HG03439 (cell line): ENCODE results near the gene POFUT1.
"Not testable (repeated sequence)": the region's sequence is repeated elsewhere in the genome, so short reads cannot be mapped to it uniquely, and the experiment has no call there.

Experiments
- ATAC-seq: cut with Tn5 transposase; IDR thresholded peaks from one replicate; pipeline ENCODE4 v1.9.1; 2021; ENCODE audit warnings: mild to moderate bottlenecking, moderate library complexity; ENCODE audit not compliant: unreplicated experiment

The POFUT1 gene

DNA sequence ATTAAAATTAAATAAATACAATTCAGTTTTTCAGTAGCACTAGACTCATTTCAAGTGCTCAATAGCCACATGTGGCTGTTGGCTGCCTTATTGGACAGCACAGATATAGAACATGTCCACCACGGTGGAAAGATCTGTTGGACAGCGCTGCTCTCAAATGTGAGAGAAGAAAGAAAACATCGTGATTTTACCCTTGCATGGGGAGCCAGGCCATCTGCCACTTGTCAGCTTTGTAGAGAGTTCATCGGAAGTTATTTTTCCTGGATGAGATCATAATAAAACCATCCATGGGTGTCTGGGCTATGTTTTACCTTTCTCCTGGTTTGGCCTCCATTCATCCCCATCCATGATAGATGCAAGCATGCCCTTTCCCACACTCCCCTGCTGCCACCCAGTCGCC is 63.9 kb downstream of the POFUT1 start:
- ATAC-seq: no peak

DNA sequence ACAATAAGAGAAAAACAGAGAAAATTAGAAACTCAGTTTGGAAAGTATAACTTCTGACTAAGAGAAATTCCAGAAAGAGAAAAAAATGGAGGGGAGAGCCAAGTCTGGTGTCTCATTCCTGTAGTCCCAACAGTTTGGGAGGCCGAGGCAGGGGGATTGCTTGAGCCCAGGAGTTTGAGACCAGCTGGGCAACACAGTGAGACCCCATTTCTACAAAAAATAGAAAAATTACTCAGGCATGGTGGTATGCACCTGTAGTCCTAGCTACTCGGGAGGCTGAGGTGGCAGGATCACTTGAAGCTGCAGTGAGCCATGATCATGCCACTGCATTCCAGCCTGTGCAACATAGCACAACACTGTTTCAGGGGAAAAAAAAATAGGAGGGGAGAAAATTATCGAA is 66.7 kb downstream of the POFUT1 start:
- ATAC-seq: no peak

DNA sequence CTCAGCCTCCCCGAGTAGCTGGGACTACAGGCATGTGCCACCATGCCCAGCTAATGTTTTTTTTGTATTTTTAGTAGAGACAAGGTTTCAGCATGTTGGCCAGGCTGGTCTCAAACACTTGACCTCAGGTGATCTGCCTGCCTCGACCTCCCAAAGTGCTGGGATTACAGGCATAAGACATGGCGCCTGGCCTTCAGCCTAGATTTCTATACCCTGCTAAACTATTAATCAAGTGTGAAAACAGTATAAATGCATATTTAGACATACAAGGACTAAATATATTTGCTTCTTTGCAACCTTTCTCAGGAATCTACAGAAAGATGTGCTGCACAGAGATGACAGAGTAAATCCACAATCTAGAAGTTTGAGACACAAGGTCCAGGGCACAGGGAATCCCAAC is 67.5 kb downstream of the POFUT1 start:
- ATAC-seq: not testable (repeated sequence)

DNA sequence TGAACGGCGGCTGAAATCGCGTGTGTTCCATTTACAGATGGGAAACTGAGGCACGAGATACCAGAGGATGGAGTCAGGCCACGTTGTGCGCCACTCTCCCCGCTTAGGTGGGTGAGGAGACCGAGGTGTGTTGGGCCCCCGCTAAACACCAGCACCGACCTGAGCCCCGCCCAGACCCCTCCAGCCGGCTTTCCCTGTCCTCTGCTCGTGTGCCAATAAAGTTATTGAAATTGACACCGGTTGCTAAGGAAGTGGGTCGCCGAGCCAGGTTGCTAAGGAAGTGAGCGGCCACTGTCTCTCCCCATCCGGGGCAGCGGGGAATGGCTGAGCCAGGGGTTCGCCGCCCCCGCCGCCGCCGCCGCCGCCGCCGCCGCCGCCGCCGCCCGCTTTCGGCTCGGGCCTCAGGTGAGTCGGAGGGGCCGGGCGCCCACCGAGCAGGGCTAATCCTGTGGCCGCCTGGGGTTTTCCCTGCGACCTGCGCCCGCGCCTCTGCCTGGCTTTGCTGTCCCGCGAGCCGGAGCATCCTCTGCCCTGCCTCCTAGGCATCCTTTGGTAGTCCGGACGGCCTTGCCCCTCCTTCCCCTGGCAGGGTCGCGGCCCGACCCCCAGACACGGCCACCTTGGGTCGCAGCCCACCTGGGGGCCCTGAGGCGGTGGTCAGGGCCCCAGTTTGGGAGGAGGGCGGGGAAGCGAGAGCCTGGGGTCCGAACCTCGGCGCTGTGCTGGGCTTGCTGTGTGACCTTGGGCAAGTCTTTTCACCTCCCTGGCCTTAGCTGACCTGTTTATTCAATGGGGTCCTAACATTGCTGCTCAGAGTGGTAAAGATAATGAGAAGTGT is 69.9 kb downstream of the POFUT1 start, which contains the start of gene KIF3B:
Gene KIF3B (plus strand): TSS at position 291 of the 838 bp plus-strand sequence. CDS start 32,127 bp downstream, outside the sequence.
- ATAC-seq: peak; percentile 69

DNA sequence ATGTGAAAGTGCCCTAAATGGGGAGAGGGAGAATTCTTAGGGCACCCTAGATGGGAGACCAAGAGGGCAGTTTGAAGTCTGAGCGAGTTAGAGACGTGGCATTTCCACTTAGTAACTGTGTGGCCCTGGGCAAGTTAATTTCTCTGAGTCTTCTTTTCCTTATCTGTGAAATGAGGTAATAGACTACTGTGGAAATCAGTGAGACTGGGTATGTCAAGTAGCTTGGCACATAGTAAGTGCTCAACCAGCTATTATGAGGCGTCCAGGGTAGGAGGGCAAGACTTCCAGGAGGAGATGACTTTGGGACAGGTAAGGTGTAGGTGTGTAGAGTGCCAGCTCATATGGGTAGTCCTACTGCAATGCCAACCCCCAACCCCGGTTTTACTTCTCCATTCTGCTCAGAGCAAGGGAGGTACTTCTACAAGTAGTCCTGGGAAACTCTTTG is 70.5 kb downstream of the POFUT1 start:
- peak; percentile 54 for ATAC-seq

DNA sequence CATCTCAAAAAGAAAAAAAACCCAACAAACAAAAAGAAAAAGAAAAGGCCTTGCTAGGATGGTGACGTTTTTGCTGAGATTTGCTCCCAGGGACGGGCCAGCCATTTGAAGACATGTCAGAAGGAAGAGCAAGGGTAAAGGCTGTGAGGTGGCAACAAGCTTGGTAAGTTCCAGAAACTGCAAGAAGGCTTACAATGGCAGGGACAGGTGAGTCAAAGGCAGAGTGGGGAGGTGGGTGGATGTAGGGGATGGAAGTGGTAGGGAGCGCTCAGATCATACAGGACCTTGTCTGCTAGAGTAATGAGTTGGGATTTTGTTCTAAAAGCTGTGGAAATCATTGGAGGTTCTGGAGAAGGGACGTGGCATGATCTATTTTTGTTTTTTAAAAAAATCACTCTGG is 74.0 kb downstream of the POFUT1 start:
- no peak for ATAC-seq

DNA sequence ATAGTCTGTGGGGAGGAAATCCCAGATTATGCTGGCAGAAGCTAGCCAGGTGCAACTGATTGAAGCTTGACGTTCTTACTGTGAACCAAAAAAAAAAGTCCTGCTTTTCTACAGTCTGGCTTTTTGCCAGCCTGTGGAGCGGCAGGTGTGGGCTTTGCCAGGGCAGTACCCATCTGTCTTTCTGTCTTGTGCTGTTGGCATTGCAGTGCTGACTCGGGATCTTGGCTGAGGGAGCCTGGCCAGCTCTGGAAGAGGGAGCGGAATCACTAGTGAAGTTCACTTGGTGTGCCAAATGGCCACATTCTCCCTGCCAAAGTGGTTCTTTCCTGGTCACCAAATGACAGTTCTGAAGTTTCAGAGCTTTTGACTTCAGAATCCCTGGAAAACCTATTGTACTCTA is 74.8 kb downstream of the POFUT1 start:
- no peak for ATAC-seq

DNA sequence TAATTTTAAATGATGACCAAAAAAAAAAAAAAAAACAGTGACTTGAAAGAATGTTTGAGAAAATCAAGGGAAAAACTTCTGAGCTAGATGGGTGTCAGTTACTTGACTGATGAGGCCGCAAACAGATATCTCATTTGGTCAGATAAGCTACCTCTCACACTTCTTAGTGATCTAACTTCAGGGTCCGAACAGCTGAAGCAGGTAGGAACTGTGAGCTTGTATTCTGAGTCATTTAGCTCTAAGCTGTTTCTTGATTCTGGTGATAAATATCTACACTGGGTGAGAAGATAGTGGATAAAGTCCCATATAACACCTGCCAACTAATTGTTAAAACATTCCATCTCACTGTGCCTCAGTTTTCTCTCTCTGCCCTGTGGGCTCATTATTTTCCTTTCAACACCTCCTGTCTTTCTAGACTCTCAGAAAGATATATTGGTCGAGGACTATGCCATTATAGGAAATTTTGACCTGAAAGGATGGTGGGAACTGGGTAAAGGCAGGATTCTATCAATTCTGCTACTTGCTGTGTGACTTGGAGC is 77.5 kb downstream of the POFUT1 start:
- ATAC-seq: no peak

DNA sequence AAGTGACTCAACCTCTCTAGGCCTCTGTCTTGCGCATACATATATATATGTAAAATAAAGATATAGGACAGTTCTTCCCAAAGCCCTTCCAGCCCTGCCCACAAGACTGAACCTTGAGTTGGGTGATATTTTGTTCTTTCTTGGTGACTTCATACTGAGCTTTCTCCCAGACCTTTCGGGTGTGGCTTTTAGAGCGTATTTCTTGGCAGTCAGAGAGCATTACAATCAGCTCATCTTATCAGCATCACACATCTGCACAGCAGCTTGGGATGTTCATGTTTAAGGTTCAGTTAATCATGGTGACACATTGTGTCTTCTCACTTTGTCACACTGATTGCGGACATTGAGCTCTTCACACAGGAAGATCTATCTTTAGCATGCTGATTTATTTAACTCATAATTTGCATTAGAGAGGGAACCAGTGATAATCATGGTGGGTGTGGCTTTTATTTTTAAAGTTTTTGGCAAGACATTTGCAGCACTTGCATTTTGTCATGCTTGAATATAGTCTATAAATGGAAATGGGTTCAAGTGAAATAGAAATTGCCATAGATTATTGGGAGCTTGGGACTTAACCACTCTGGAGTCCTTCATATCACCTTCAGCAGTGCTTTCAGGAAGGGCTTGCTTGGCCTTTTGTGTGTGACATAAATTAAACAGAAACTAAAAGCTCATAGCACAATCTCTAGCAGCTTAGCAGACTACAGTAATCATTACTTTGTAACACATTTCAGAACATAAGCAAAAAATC is 78.1 kb downstream of the POFUT1 start:
- peak; percentile 65 for ATAC-seq

DNA sequence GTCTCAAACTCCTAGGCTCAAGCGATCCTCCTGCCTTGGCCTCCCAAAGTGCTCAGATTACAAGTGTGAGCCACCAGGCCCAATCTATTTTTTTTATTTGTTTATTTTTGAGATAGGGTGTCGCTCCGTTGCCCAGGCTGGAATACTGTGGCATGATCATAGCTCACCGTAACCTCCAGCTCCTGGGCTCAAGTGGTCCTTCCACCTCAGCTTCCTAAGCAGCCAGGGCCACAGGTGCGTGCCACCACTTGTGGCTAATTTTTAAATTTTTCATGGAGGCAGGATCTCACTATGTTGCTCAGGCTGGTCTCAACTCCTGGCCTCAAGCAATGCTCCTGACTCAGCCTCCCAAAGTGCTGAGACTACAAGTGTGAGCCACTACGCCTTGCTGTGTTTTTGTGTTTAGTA is 79.6 kb downstream of the POFUT1 start:
- ATAC-seq: no peak
